PC-3 (cell line): ENCODE measurements around the gene AMY1A.
"Not testable (repeated sequence)": the region's sequence is repeated elsewhere in the genome, so short reads cannot be mapped to it uniquely, and the experiment has no call there.

Experiments
- EZH2 ChIP-seq: fragments of 300-600 bp; sonication (generic); IDR thresholded peaks from one replicate; pipeline ENCODE4 v1.6.1; 2017; ENCODE audit warnings: antibody characterized with exemption, mild to moderate bottlenecking, low read length; ENCODE audit not compliant: unreplicated experiment
- EZH2phosphoT487 ChIP-seq: fragments of 300-600 bp; sonication (generic); IDR thresholded peaks from 2 replicates; pipeline ENCODE4 v1.6.1; 2018; ENCODE audit warnings: mild to moderate bottlenecking, antibody characterized with exemption, low read length, borderline replicate concordance
- TF ChIP-seq, protein P1 (sequence below): fragments of 300-600 bp; sonication (generic); conservative IDR thresholded peaks from 2 replicates; pipeline ENCODE4 v1.5.1; 2017; ENCODE audit warnings: antibody characterized with exemption, low read depth, mild to moderate bottlenecking, low read length

- TF ChIP-seq, protein P1, sequence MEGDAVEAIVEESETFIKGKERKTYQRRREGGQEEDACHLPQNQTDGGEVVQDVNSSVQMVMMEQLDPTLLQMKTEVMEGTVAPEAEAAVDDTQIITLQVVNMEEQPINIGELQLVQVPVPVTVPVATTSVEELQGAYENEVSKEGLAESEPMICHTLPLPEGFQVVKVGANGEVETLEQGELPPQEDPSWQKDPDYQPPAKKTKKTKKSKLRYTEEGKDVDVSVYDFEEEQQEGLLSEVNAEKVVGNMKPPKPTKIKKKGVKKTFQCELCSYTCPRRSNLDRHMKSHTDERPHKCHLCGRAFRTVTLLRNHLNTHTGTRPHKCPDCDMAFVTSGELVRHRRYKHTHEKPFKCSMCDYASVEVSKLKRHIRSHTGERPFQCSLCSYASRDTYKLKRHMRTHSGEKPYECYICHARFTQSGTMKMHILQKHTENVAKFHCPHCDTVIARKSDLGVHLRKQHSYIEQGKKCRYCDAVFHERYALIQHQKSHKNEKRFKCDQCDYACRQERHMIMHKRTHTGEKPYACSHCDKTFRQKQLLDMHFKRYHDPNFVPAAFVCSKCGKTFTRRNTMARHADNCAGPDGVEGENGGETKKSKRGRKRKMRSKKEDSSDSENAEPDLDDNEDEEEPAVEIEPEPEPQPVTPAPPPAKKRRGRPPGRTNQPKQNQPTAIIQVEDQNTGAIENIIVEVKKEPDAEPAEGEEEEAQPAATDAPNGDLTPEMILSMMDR: not testable (repeated sequence)
- not testable (repeated sequence) for TF ChIP-seq EZH2, EZH2phosphoT487
These were observed 28.1 kb upstream of the AMY1A start for GRCh38 chr1:103627436-103627835.
